H9 (cell line): ENCODE results near the gene MIER2. TPM values are rescaled to one million over a fixed set of nuclear protein-coding genes. Genes with fewer than 3 reads are reported as not detected.

Source experiments
- DNase-seq: peaks from one replicate; pipeline ENCODE4 v3.0.0-alpha.2; 2017
- H2AFZ ChIP-seq: one replicate; pipeline ENCODE4 v1.6.1; 2013; ENCODE audit warnings: mild to moderate bottlenecking, low read length, control low read depth, moderate library complexity
- H2AK5ac ChIP-seq: 2 replicates; pipeline ENCODE4 v1.6.1; 2013; ENCODE audit warnings: low read length, control low read depth, mixed read lengths; ENCODE audit not compliant: insufficient read length
- H2BK120ac ChIP-seq: one replicate; pipeline ENCODE4 v1.6.1; 2013; ENCODE audit warnings: low read depth, mild to moderate bottlenecking, low read length, control low read depth, inconsistent platforms; ENCODE audit not compliant: poor library complexity, severe bottlenecking
- H2BK12ac ChIP-seq: 2 replicates; pipeline ENCODE4 v1.6.1; 2013; ENCODE audit warnings: low read length, control low read depth, mixed read lengths, low read depth; ENCODE audit not compliant: insufficient read length
- H2BK15ac ChIP-seq: 2 replicates; pipeline ENCODE4 v1.6.1; 2013; ENCODE audit warnings: low read depth, low read length, control low read depth
- H2BK20ac ChIP-seq: one replicate; pipeline ENCODE4 v1.6.1; 2013; ENCODE audit warnings: low read depth, mild to moderate bottlenecking, low read length, control low read depth, inconsistent platforms; ENCODE audit not compliant: poor library complexity, severe bottlenecking
- H2BK5ac ChIP-seq: 2 replicates; pipeline ENCODE4 v1.6.1; 2013; ENCODE audit warnings: low read length, control low read depth, mixed read lengths; ENCODE audit not compliant: insufficient read length
- H3K14ac ChIP-seq: 2 replicates; pipeline ENCODE4 v1.6.1; 2013; ENCODE audit warnings: low read length, control low read depth; ENCODE audit not compliant: insufficient read depth
- H3K18ac ChIP-seq: 2 replicates; pipeline ENCODE4 v1.6.1; 2013; ENCODE audit warnings: low read depth, mild to moderate bottlenecking, mixed read lengths, low read length, control low read depth; ENCODE audit not compliant: insufficient read length
- H3K23ac ChIP-seq: 2 replicates; pipeline ENCODE4 v1.6.1; 2013; ENCODE audit warnings: low read length, control low read depth, mixed read lengths, low read depth; ENCODE audit not compliant: insufficient read length
- H3K23me2 ChIP-seq: 2 replicates; pipeline ENCODE4 v1.6.1; 2013; ENCODE audit warnings: low read depth, mild to moderate bottlenecking, mixed read lengths, low read length, control low read depth; ENCODE audit not compliant: insufficient read length, poor library complexity, severe bottlenecking
- H3K27ac ChIP-seq: 2 replicates; pipeline ENCODE4 v1.5.1; 2013; ENCODE audit warnings: low read length, control low read depth, mixed read lengths, low read depth; ENCODE audit not compliant: insufficient read length
- H3K27me3 ChIP-seq: 2 replicates; pipeline ENCODE4 v1.6.1; 2013; ENCODE audit warnings: low read length, control low read depth, inconsistent platforms; ENCODE audit not compliant: insufficient read depth
- H3K4ac ChIP-seq: 2 replicates; pipeline ENCODE4 v1.6.1; 2013; ENCODE audit warnings: low read depth, mild to moderate bottlenecking, control low read depth, inconsistent platforms, low read length, moderate library complexity
- H3K4me1 ChIP-seq: 2 replicates; pipeline ENCODE4 v1.6.1; 2013; ENCODE audit warnings: low read length, control low read depth, inconsistent platforms; ENCODE audit not compliant: insufficient read depth
- H3K4me2 ChIP-seq: 2 replicates; pipeline ENCODE4 v1.6.1; 2013; ENCODE audit warnings: low read length, control low read depth, mixed read lengths; ENCODE audit not compliant: insufficient read length, insufficient read depth
- H3K56ac ChIP-seq: 2 replicates; pipeline ENCODE4 v1.6.1; 2013; ENCODE audit warnings: low read depth, mild to moderate bottlenecking, mixed read lengths, low read length, control low read depth; ENCODE audit not compliant: insufficient read length
- H3K79me1 ChIP-seq: 2 replicates; pipeline ENCODE4 v1.6.1; 2013; ENCODE audit warnings: low read depth, mild to moderate bottlenecking, moderate library complexity, low read length, control low read depth, inconsistent platforms; ENCODE audit not compliant: insufficient read depth, poor library complexity, severe bottlenecking
- H3K79me2 ChIP-seq: 2 replicates; pipeline ENCODE4 v1.6.1; 2013; ENCODE audit warnings: low read length, control low read depth, inconsistent platforms; ENCODE audit not compliant: insufficient read depth
- H3K9ac ChIP-seq: 2 replicates; pipeline ENCODE4 v1.6.1; 2013; ENCODE audit warnings: low read length, control low read depth, mixed read lengths; ENCODE audit not compliant: insufficient read length; ENCODE audit errors: extremely low read depth
- H3K9me3 ChIP-seq: one replicate; pipeline ENCODE4 v1.6.1; 2013; ENCODE audit warnings: low read depth, low read length, inconsistent platforms; ENCODE audit not compliant: control insufficient read depth
- H3T11ph ChIP-seq: one replicate; pipeline ENCODE4 v1.6.1; 2013; ENCODE audit warnings: mild to moderate bottlenecking, low read length, control low read depth, inconsistent platforms
- H4K20me1 ChIP-seq: one replicate; pipeline ENCODE4 v1.6.1; 2013; ENCODE audit not compliant: control insufficient read depth, insufficient read length, insufficient read depth
- H4K5ac ChIP-seq: 2 replicates; pipeline ENCODE4 v1.6.1; 2013; ENCODE audit warnings: low read depth, mild to moderate bottlenecking, mixed read lengths, low read length, control low read depth; ENCODE audit not compliant: insufficient read length
- H4K8ac ChIP-seq: replicated peaks from 2 replicates; pipeline ENCODE4 v1.6.1; 2013; ENCODE audit warnings: low read length, control low read depth, mixed read lengths, low read depth; ENCODE audit not compliant: insufficient read length
- H4K91ac ChIP-seq: 2 replicates; pipeline ENCODE4 v1.6.1; 2013; ENCODE audit warnings: low read depth, mild to moderate bottlenecking, moderate library complexity, mixed read lengths, low read length, control low read depth; ENCODE audit not compliant: insufficient read length
- H3K27ac Mint-ChIP-seq, 3 experiments: 2 replicates in 2 of 3; 3 replicates in 1 of 3; pipeline ENCODE4 v1.8.0; 2020 to 2021; ENCODE audit warnings: mixed read lengths in 3 of 3, mild to moderate bottlenecking in 1 of 3, moderate library complexity in 1 of 3
- H3K27me3 Mint-ChIP-seq: 2 replicates; pipeline ENCODE4 v1.8.0; 2021; ENCODE audit warnings: low read depth, mild to moderate bottlenecking, moderate library complexity, mixed read lengths
- H3K36me3 Mint-ChIP-seq, 3 experiments: 2 replicates in 2 of 3; 3 replicates in 1 of 3; pipeline ENCODE4 v1.8.0; 2020 to 2021; ENCODE audit warnings: low read depth in 3 of 3, mixed read lengths in 3 of 3; ENCODE audit not compliant: insufficient read depth in 1 of 3
- H3K4me1 Mint-ChIP-seq, 2 experiments: 2 replicates each; pipeline ENCODE4 v1.8.0; 2020; ENCODE audit warnings: mixed read lengths in 2 of 2
- H3K4me3 Mint-ChIP-seq, 2 experiments: 2 replicates in 1 of 2; 3 replicates in 1 of 2; pipeline ENCODE4 v1.8.0; 2020 to 2021; ENCODE audit warnings: mild to moderate bottlenecking in 2 of 2, mixed read lengths in 2 of 2, moderate library complexity in 1 of 2
- H3K9me3 Mint-ChIP-seq, 2 experiments: 2 replicates in 1 of 2; 3 replicates in 1 of 2; pipeline ENCODE4 v1.8.0; 2020; ENCODE audit warnings: mild to moderate bottlenecking in 2 of 2, mixed read lengths in 2 of 2, moderate library complexity in 1 of 2
- WGBS: extraction: QIAGEN DNeasy Blood & Tissue Kit; methylation state at CpG from one replicate; pipeline ENCODE4 v1.1.7; 2013; ENCODE audit warnings: missing lambda C conversion rate, low lambda C conversion rate, mixed read lengths; ENCODE audit not compliant: insufficient read length; ENCODE audit errors: extremely low coverage; 5-methylcytosine and 5-hydroxymethylcytosine counted together
- total RNA-seq: library from RNA; stranded (reverse); gene quantifications from 2 replicates; pipeline ENCODE4 v1.2.1, GENCODE V29; 2021
- TF ChIP-seq, protein P1 (sequence below): fragments of 200-600 bp; sonication (generic); conservative IDR thresholded peaks from 3 replicates; pipeline ENCODE4 v1.8.0; 2021; ENCODE audit warnings: antibody characterized with exemption, mild to moderate bottlenecking

The MIER2 gene
- total RNA-seq, 1 experiment from 2014 or later = 60.5 TPM

DNA sequence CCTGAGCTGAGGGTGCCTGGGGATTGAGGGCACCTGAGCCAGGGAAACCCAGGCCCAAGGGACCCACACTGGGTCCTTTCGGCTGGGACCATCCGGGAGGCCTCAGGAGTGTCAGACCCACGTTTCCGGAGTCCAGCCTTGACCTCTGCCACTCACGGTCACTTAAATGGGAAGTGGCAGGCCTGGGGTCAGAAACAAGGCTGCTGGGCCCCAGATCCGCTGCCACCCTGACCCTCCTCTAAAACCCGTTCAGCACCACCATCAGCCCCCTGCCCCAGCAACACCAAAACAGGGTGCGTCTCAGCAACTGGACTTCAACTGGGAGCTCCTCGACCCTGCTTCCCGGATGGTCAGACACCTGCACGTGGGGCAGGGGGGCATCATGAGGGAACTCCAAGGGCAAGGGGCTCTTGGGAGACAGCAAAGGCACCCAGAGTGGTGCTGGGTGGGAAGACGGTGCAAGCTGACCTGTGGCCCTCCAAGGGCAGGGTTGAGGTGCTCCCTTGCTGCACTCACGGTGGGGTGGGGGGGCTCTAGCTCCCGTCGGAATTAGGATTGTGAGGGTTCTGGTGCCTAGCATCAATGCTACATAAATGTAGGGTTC, 52.2 kb downstream of the MIER2 start:
- Histone ChIP-seq H3K23ac (no peak overlapping the region), H2BK12ac (no peak overlapping the region), H2BK5ac (no peak overlapping the region), H3K9me3 (no peaks in the 10 kb centered on the region), H2BK20ac (no peak overlapping the region), H4K5ac (no peak overlapping the region), H3K27me3 (no peaks in the 10 kb centered on the region; the same call in 1 of the 2 replicates), H3K27ac (no peak overlapping the region), H3T11ph (no peak overlapping the region), H2BK15ac (no peak overlapping the region), H3K4me2 (no peak overlapping the region), H3K14ac (no peak overlapping the region), H3K79me2 (no peaks in the 10 kb centered on the region; the same call in 1 of the 2 replicates), H3K4me1 (peaks cover 6% of the 10 kb centered on the region), H3K79me1 (no peaks in the 10 kb centered on the region), H4K20me1 (no peaks in the 10 kb centered on the region), H4K8ac (no peak overlapping the region), H3K56ac (no peak overlapping the region), H2AFZ (no peak overlapping the region), H3K9ac (no peak overlapping the region), H4K91ac (no peak overlapping the region), H3K4ac (no peak overlapping the region), H2BK120ac (no peak overlapping the region), H2AK5ac (no peak overlapping the region), H3K18ac (no peak overlapping the region), H3K23me2 (peaks cover 9% of the 10 kb centered on the region)
- Mint-ChIP-seq H3K27ac (no peak overlapping the region), H3K4me1 (peaks cover 49 to 52% of the 10 kb centered on the region in 2 experiments), H3K4me3 (0 out of 5 replicates have a peak overlapping the region, but pooled peaks of 1 of the 2 experiments have one; percentile 14), H3K27me3 (peaks cover 29% of the 10 kb centered on the region), H3K9me3 (peaks cover 6% of the 10 kb centered on the region in 2 experiments; a peak in 4 of 5 replicates), H3K36me3 (peaks cover 8 to 16% (median 10%) of the 10 kb centered on the region in 3 experiments; a peak in 6 of 7 replicates)
- TF ChIP-seq, protein P1, sequence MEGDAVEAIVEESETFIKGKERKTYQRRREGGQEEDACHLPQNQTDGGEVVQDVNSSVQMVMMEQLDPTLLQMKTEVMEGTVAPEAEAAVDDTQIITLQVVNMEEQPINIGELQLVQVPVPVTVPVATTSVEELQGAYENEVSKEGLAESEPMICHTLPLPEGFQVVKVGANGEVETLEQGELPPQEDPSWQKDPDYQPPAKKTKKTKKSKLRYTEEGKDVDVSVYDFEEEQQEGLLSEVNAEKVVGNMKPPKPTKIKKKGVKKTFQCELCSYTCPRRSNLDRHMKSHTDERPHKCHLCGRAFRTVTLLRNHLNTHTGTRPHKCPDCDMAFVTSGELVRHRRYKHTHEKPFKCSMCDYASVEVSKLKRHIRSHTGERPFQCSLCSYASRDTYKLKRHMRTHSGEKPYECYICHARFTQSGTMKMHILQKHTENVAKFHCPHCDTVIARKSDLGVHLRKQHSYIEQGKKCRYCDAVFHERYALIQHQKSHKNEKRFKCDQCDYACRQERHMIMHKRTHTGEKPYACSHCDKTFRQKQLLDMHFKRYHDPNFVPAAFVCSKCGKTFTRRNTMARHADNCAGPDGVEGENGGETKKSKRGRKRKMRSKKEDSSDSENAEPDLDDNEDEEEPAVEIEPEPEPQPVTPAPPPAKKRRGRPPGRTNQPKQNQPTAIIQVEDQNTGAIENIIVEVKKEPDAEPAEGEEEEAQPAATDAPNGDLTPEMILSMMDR = no peak
- WGBS = no CpG with 5 or more reads among the region's 15 CpGs
- DNase-seq = no peak
